GM18867 (cell line): ENCODE measurements around the gene YTHDC1.
"Not testable (repeated sequence)": the region's sequence is repeated elsewhere in the genome, so short reads cannot be mapped to it uniquely, and the experiment has no call there.

Source experiments
- ATAC-seq: cut with Tn5 transposase; IDR thresholded peaks from one replicate; pipeline ENCODE4 v1.9.1; 2021; ENCODE audit warnings: mild to moderate bottlenecking, moderate library complexity; ENCODE audit not compliant: unreplicated experiment

YTHDC1 gene

DNA sequence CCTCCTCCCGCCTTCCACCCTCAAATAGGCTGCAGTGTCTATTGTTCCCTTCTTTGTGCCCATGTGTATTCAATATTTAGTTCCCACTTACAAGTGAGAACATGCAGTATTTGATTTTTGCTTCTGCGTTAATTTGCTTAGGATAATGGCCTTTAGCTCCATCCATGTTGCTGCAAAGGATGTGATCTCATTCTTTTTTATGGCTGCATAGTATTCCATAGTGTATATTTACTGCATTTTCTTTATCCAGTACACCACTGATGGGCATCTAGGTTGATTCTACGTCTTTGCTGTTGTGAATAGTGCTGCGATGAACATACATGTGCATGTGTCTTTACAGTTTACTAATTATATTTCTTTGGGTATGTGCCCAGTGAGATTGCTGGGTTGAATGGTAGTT, 52.8 kb downstream of the YTHDC1 start:
- no peak for ATAC-seq

GRCh38 chr4:68291256-68291655, 58.6 kb downstream of the YTHDC1 start:
- no peak for ATAC-seq

DNA sequence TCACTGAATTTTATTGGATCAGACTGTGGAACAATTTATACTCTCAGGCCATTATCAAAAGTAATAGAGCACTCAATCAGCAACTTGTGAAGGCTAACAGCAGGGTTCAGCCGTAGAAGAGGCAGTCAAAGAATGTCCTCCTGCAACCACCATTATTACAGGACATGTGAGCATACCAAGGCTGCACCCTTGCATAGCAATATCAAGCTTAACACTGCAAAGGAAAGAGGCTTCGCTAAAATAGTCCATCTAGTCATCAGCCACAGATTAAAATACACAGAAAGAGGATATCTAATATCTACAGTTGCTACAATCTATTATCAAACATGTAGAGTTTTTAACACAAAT, 61.5 kb downstream of the YTHDC1 start:
- no peak for ATAC-seq

DNA sequence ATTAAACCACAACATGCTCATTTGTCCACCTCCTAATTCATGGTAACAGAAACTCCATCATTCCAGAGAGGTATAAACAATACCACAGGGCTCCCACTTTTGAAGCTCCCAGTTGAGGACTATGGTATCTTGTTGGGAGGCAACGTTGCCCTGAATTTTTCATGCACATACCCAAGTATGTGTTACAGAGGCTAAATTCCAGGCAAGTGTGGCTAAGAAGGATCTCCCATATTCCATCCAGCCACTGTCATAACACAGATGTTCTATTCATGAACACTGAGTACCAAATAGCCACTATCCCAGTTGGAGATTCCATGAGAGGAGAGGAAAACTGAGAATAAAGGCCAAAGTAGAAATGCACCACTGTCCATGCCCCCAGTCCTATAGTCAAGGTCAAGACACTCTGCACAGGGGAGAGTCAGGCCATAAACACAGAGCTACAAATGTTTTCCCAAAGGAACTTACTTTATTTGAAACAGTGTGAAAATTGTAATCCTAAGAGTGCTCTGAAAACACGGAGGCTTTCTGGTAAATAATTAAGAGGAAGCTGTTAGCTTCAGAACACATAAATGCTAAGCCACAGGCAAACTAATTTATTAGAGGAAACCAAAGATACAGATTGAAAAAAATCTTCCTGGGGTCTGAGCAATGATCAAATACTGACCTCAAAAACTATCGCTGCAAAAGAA, 62.0 kb downstream of the YTHDC1 start:
- no peak for ATAC-seq

- no peak for ATAC-seq
Measured at GRCh38 chr4:68283714-68284113, 66.2 kb downstream of the YTHDC1 start.

DNA sequence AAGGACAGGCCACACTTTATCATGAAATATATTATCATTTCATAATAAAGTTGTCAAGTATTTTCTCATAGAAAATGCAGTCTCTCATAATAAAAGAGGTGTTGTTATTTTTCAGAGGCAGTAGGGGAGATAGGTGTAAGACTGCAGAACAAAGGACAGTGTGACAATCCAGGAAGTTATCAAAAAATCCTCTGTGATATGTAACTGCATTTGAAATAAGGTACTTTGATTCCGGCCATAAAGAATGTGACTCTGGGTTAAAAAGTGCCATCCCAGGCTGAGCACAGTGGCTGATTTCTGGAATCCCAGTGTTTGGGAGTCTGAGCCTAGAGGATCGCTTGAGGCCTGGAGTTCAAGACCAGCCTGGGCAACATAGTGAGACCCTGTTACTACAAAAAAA, 66.8 kb downstream of the YTHDC1 start:
- ATAC-seq: no peak

DNA sequence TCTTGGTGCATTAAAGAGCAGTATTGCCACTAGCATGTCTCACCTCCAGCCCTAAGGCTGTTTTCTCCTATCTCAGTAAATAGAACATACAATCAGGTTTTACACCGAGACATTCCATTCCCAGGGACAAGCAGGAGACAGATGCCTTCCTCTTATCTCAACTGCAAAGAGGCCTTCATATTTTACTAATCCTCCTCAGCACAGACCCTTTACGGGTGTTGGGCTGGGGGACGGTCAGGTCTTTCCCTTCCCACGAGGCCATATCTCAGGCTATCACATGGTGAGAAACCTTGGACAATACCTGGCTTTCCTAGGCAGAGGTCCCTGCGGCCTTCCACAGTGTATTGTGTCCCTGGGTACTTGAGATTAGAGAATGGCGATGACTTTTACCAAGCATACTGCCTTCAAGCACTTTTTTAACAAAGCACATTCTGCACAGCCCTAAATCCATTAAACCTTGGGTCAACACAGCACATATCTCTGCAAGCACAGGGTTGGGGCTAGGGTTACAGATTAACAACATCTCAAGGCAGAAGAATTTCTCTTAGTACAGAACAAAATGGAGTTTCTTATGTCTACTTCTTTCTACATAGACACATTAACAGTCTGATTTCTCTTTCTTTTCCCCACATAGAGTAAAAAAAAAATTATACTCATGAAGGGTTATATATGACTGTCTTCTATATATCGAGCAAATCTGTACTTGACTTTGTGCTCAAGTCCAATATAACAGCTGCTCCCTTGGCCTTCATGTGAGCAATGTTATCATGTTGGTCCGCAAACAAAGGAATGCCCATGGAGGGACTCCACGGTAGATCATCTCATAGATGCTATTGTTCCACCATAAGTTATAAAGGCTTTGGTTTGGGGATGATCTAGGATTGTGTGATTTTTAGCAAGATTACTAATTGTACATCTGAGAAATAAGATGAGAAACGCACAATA, 67.8 kb downstream of the YTHDC1 start:
- ATAC-seq: not testable (repeated sequence)

DNA sequence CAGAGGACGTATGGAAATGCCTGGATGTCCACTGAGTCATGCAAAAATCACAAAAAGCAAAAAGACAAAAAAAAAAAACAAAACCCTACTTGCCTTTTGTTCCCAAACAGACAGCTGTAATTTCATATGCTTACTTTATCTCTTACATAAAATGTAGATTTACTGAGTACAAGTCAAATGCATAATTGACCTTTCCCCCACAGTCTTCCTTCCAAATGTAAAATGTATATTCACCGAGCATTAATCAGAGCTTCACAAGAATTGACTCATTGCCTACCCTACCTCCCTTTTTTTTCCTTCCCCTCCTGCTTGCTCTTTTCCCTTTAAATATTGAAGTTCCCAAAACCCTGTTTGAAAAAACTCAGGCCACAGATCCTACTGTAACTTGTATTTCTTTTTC, 71.9 kb downstream of the YTHDC1 start:
- ATAC-seq: no peak

GRCh38 chr4:68277627-68278026, 72.3 kb downstream of the YTHDC1 start:
- ATAC-seq: no peak

GRCh38 chr4:68272860-68273259, 77.0 kb downstream of the YTHDC1 start:
- ATAC-seq: peak; percentile 52

DNA sequence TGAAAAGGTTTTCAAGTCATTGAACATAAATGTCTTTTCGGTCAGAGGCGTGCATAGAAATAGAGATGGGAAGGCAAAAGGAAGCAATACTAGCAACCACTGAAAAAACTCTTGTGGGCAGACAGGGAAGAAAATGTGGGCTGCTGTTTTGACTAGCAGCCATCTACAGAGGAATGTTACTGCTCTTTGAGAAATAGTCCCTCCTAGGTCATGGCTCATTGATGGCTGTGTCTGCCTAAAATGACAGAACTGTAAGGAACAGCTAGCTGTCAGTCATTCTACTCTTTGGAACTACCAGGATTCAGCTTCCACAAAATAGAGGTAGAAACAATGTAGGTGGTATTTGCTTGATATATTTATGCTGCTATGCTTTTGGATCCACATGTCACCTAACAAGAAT, 77.5 kb downstream of the YTHDC1 start:
- peak; percentile 39 for ATAC-seq

DNA sequence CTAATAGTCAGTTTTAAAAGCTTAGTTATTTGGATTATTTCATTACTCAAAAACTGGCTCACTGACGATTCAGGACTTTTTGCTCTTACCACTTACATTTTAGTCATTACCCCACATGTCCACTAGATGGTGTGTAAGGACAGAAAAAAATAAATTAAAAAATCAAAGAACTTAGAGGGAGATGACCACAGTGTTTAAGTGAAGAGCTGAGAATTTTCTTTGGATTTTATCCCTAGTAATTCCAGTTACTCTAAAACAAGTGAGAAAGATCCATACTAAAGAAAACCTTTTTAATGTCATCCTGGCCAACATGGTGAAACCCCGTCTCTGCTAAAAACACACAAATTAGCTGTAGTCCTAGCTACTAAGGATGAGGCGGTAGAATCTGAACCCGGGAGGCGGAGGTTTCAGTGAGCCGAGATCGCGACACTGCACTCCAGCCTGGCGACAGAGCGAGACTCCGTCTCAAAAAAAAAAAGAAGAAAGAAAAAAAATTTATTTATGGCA, 78.0 kb downstream of the YTHDC1 start:
- ATAC-seq: peak; percentile 76

DNA sequence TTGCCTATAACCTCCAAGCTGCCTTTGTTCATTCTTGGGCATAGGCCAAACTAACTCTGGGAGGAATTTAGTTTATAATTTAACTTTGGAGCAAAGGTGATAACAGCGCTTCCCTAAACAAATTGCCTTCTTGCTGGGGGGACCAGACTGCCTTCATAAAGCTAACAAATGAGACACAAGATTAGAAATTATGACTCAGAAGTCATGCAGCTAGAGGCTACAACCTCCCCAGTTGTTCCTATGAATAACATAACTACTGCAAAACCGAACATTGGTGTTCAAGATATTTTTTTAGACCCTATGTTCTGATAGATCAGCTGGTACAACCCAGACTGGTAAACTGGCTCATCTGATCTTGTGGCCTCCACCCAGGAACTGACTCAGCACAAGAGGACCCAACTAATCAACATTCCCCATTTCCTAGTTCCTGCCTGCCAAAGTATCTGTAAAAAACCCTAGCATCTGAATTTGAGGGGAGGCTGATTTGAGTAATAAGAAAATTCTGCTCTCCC, 82.4 kb downstream of the YTHDC1 start:
- no peak for ATAC-seq

DNA sequence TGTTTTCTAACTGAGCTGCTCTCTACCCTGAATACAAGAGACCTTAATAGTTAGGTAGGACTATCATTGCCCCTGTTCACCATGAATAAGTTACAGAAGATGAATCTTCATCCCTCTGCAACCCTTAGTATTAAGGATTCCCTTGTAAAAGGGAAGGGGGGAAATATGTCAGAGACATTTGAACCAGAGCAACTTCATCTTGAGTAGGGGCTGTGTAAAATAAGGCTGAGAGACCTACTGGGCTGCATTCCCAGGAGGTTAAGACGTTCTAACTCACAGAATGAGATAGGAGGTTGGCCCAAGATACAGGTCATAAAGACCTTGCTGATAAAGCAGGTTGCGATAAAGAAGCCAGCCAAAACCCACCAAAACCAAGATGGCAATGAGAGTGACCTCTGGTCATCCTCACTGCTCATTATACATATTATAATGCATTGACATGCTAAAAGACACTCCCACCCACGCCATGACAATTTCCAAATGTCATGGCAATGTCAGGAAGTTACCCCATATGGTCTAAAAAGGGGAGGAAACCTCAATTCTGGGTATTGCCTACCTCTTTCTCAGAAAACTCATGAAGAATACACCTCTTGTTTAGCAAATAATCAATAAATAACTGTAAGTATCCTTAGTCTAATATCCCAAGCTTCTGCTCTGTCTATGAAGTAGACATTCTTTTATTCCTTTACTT, 84.9 kb downstream of the YTHDC1 start:
- ATAC-seq: no peak
